ENCODE data around the gene FLT3LG. TPM values are rescaled to one million over a fixed set of nuclear protein-coding genes. Genes with fewer than 3 reads are reported as not detected.

FLT3LG gene
- total and polyA plus RNA-seq, 9 of the 15 experiments (the other 6 are each of a cell fraction or from before 2014, with no cell fraction given): 0.31 to 6.4 (median 1.1) TPM

GRCh38 chr19:49430172-49430677 is 43.8 kb upstream of the FLT3LG start (continued):
- no peak for TF ChIP-seq HMGXB4 (CRISPR knock-in tag; IDR thresholded peaks at IDR 0.05)
- no peak for TF ChIP-seq ZBTB2 (IDR thresholded peaks at IDR 0.05)
- TF ChIP-seq TEAD1 (CRISPR knock-in tag; IDR thresholded peaks at IDR 0.05): no peak
- no peak for TF ChIP-seq SIRT6 (IDR thresholded peaks at IDR 0.05; ENCODE audit: low read depth, low read length)
- no peak for TF ChIP-seq THAP12 (CRISPR knock-in tag; IDR thresholded peaks at IDR 0.05)
- TF ChIP-seq ZZZ3 (IDR thresholded peaks at IDR 0.05): no peak
- peak; percentile 32; the same call in 1 of the 2 replicates for TF ChIP-seq VEZF1 (CRISPR knock-in tag; IDR thresholded peaks at IDR 0.05)
- no peak for TF ChIP-seq NFATC3 (IDR thresholded peaks at IDR 0.05)
- TF ChIP-seq ZBTB43 (CRISPR knock-in tag; IDR thresholded peaks at IDR 0.05): 0 out of 2 replicates have a peak, but pooled peaks have one; percentile 59
- 0 out of 2 replicates have a peak, but pooled peaks have one; percentile 21 for TF ChIP-seq ZBTB49 (CRISPR knock-in tag; IDR thresholded peaks at IDR 0.05; ENCODE audit: borderline replicate concordance)
- TF ChIP-seq ZNF699 (CRISPR knock-in tag; IDR thresholded peaks at IDR 0.05; ENCODE audit: insufficient replicate concordance): no peak
- TF ChIP-seq PRMT5 (CRISPR knock-in tag; IDR thresholded peaks at IDR 0.05): no peak
- peak in 1 of 2 experiments; percentile 97; a peak in 2 of 4 replicates for TF ChIP-seq MLLT1 (IDR thresholded peaks at IDR 0.05)
- TF ChIP-seq RBM14 (IDR thresholded peaks at IDR 0.05; ENCODE audit: borderline replicate concordance, insufficient read depth, low read depth, low read length): no peak
